ENCODE data around the gene HECW1. TPM values are rescaled to one million over a fixed set of nuclear protein-coding genes. Genes with fewer than 3 reads are reported as not detected.

Gene HECW1
- total RNA-seq, 3 donors from 2014 or later: 0.76 to 1.6 (median 1.2) TPM

GRCh38 chr7:43536773-43537172 is 424.3 kb downstream of the HECW1 start:
- no peaks in the 10 kb centered on the region for H3K36me3 ChIP-seq (ENCODE audit: low read depth)
- TF ChIP-seq CTCF (IDR thresholded peaks at IDR 0.05): no peak
- no peaks in the 10 kb centered on the region for H3K4me1 ChIP-seq (ENCODE audit: low read depth)
- no peaks in the 10 kb centered on the region for H3K9me3 ChIP-seq
- DNase-seq: no peak
- intact Hi-C loops (cut with DNase I, micrococcal nuclease): no loop called here
- H3K4me3 ChIP-seq: no peak overlapping the region
- no peak for ATAC-seq

- Histone ChIP-seq H3K4me1 (ENCODE audit: low read depth) (no peaks in the 10 kb centered on the region), H3K9me3 (no peaks in the 10 kb centered on the region), H3K36me3 (ENCODE audit: low read depth) (no peaks in the 10 kb centered on the region), H3K4me3 (no peak overlapping the region)
- no peak for TF ChIP-seq CTCF (IDR thresholded peaks at IDR 0.05)
- intact Hi-C loops (cut with DNase I, micrococcal nuclease): no loop called here
- ATAC-seq (no peak), DNase-seq (no peak)
Observed at GRCh38 chr7:43537765-43538403, 425.4 kb downstream of the HECW1 start.

GRCh38 chr7:43538404-43538771 is 425.9 kb downstream of the HECW1 start:
- Histone ChIP-seq H3K4me1 (ENCODE audit: low read depth) (no peaks in the 10 kb centered on the region), H3K36me3 (ENCODE audit: low read depth) (no peaks in the 10 kb centered on the region), H3K9me3 (no peaks in the 10 kb centered on the region), H3K4me3 (no peak overlapping the region)
- intact Hi-C loops (cut with DNase I, micrococcal nuclease): no loop called here
- DNase-seq (no peak), ATAC-seq (no peak)
- no peak for TF ChIP-seq CTCF (IDR thresholded peaks at IDR 0.05)

- no peak for ATAC-seq
- intact Hi-C loops (cut with DNase I, micrococcal nuclease): no loop called here
- no peaks in the 10 kb centered on the region for H3K36me3 ChIP-seq (ENCODE audit: low read depth)
Observed at GRCh38 chr7:43540471-43540870, 428.0 kb downstream of the HECW1 start.

GRCh38 chr7:43542716-43543115 is 430.3 kb downstream of the HECW1 start:
- intact Hi-C loops (cut with DNase I, micrococcal nuclease): no loop called here
- DNase-seq: no peak
- H3K4me3 ChIP-seq: no peak overlapping the region
- no peaks in the 10 kb centered on the region for H3K4me1 ChIP-seq (ENCODE audit: low read depth)
- TF ChIP-seq CTCF (IDR thresholded peaks at IDR 0.05): no peak
- H3K9me3 ChIP-seq: no peaks in the 10 kb centered on the region
- no peaks in the 10 kb centered on the region for H3K36me3 ChIP-seq (ENCODE audit: low read depth)
- ATAC-seq: no peak

More at GRCh38 chr7:43540471-43540870, 428.0 kb downstream of the HECW1 start:
- TF ChIP-seq CTCF (IDR thresholded peaks at IDR 0.05): no peak
- no peaks in the 10 kb centered on the region for H3K4me1 ChIP-seq (ENCODE audit: low read depth)
- no peak for DNase-seq
- no peak overlapping the region for H3K4me3 ChIP-seq
- no peaks in the 10 kb centered on the region for H3K9me3 ChIP-seq

GRCh38 chr7:43546231-43546630 is 433.8 kb downstream of the HECW1 start:
- TF ChIP-seq CTCF (IDR thresholded peaks at IDR 0.05): no peak
- H3K36me3 ChIP-seq (ENCODE audit: low read depth): no peaks in the 10 kb centered on the region
- H3K4me1 ChIP-seq (ENCODE audit: low read depth): no peaks in the 10 kb centered on the region
- intact Hi-C loops (cut with DNase I, micrococcal nuclease): no loop called here
- no peak overlapping the region for H3K4me3 ChIP-seq
- no peaks in the 10 kb centered on the region for H3K9me3 ChIP-seq
- ATAC-seq (no peak), DNase-seq (no peak)
